GM18511 (cell line): ENCODE measurements around the gene IL31RA.

Source experiments
- ATAC-seq: cut with Tn5 transposase; IDR thresholded peaks from one replicate; pipeline ENCODE4 v1.9.1; 2021; ENCODE audit warnings: mild to moderate bottlenecking, moderate library complexity; ENCODE audit not compliant: unreplicated experiment

Gene IL31RA

GRCh38 chr5:55900068-55900467, 48.9 kb downstream of the IL31RA start:
- peak; percentile 38 for ATAC-seq

DNA sequence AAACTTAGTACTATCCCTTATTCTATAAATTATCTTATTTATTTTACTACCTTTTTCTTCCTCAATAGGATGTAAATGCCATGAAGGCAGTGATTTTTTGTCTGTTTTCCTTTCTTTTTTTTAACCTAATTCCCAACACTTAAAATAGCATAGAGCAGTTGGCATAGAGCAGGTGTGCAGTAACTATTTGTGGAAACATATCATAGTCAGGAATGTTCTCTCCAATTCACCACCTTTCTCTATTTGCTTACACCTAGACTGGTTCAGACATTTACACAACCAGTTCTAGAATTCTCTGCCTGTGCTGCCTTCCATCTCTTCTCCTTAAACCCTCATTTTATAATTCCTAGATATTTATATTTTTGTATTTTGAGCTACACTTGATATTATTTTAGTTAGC, 49.6 kb downstream of the IL31RA start:
- no peak for ATAC-seq

- no peak for ATAC-seq
These were observed 51.5 kb downstream of the IL31RA start for GRCh38 chr5:55902696-55903095.

DNA sequence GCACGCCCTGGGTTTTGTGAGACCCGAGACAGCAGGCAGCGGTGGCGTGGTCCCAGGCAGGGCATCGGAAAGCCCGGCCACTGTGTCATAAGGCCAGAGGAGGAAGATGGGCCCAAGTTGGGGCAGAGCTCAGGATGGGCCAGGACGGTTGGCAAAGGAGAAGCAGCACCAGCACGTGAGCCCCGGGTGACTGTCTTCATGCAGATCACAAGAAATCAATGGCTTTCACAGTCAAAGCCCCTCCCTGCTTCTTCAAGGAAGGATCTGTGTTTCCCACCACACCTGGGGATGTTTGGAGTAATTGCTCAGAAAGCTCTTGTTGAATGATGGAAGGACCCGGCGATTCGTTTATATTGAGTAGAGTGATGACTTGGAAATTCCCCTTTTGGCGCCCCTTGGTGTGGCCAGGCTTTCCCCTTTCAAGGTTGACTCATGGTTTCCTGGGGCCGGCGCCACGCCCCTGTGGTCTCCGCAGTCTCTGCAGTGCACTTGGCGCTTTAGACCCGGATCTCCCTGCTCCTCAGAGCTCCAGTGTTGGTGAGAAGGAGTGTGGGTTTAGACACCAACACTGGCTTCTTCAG, 52.1 kb downstream of the IL31RA start:
- ATAC-seq = peak; percentile 87

GRCh38 chr5:55904152-55904551, 53.0 kb downstream of the IL31RA start:
- no peak for ATAC-seq

DNA sequence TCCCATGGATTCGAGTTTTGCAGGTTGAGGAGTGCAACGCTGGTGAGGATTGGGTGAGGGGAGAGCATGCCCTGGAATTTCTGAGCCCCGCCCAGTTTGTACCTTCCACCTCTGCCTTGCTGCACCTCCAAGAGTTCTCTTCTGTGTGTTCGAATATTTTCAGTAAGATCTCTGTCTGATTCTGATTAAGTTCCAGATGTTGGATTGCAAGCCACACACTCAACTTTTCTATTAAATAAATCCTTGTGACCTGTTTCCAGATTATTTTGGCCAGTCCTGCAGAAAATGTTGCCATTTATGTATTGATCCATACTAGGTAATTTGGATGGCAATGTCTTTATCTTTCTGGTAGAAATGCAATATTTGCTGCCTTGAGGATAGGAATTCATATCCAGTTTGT, 54.1 kb downstream of the IL31RA start:
- no peak for ATAC-seq

DNA sequence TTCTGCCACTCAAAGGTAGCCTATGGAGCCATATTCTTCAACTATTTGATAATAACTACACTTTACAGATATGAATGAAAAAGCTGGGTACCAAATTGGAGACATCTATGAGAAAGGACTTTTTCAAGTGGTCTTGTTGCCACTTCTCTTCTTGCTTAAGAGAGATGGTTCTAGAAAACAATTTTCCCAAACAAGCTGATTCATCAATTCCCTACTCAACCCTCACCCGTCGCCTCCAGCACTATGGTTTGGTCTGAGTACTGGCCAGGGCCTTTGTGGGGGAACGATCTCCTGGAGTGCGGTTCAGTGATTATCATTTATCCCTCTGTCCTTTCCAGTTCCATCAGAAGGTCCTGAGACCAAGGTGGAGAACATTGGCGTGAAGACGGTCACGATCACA, 56.8 kb downstream of the IL31RA start:
- ATAC-seq = no peak

- no peak for ATAC-seq
These were observed 57.6 kb downstream of the IL31RA start for GRCh38 chr5:55908804-55909203.

- ATAC-seq = no peak
These were observed 60.9 kb downstream of the IL31RA start for GRCh38 chr5:55911784-55912653.

- peak; percentile 94 for ATAC-seq
These were observed 62.6 kb downstream of the IL31RA start for GRCh38 chr5:55913466-55914413.

DNA sequence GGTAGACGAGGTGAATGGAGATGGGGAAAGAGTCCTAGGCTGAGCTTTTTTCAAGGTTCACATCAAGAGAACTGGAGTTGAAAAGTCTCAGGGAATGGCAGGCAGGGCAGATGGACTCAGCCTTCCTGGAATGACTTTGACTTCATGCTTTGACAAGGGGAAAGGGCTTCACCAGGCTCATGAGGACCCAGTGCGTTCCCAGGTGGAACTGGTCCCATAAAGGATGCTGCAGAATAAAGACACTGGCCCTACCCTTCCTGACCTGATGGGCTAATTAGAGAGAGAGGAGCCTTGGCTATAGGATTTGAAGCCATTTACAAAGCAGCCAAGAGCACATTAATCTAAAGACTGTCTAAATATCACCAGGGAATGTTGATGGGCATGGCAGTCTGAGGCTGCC, 63.8 kb downstream of the IL31RA start:
- ATAC-seq = no peak

- ATAC-seq = no peak
These were observed 64.6 kb downstream of the IL31RA start for GRCh38 chr5:55915783-55916182.

- no peak for ATAC-seq
These were observed 65.8 kb downstream of the IL31RA start for GRCh38 chr5:55916986-55917385.

- ATAC-seq = no peak
These were observed 66.4 kb downstream of the IL31RA start for GRCh38 chr5:55917402-55918086.

DNA sequence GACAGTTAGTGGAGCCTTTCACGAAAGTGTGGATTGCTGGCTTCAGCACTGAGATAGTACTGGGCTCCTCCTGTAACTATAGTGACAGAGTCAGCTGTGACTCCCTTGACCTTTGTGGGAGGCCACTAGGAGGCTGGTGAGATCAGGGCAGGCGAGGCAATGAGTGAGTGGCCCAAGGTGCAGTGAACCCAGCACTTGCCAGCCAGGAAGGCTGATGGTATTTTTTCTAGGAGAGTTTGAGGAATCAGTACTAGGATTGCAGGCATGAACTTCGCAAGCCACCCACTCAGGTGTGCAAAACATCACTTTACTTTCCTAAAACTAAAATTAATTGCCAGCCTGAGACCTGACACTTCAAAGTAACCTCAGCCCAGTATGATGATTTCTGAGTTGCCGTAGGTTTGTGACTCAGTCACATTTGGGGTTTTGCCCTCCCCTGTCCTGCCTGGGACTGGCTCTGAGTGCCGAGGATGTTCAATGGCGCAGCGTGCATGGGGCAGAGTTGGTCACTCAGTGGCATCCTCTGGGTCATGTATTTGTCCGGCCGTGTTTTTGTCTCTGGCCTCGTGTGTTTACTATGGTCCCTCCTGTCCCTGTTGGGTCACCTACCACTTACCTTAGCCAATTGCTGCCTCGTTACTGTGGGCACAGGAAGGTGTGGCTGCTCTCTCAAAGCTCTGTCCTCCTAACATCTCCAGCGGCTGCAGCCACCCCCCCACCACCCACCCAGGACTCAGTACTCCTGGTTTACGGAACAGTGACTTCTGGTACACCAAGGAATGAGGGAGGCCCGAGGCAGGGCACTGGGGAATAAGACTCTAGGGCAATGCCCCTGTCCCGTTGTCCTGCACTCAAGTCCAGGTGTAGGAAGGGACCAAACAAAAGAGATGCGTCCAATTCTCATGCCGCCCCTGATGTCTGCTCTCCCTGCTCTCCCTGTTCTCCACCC, 67.2 kb downstream of the IL31RA start:
- ATAC-seq = no peak

- peak; percentile 42 for ATAC-seq
These were observed 68.5 kb downstream of the IL31RA start for GRCh38 chr5:55919625-55920024.

GRCh38 chr5:55920784-55921183, 69.6 kb downstream of the IL31RA start:
- no peak for ATAC-seq

GRCh38 chr5:55921617-55922016, 70.5 kb downstream of the IL31RA start:
- no peak for ATAC-seq

DNA sequence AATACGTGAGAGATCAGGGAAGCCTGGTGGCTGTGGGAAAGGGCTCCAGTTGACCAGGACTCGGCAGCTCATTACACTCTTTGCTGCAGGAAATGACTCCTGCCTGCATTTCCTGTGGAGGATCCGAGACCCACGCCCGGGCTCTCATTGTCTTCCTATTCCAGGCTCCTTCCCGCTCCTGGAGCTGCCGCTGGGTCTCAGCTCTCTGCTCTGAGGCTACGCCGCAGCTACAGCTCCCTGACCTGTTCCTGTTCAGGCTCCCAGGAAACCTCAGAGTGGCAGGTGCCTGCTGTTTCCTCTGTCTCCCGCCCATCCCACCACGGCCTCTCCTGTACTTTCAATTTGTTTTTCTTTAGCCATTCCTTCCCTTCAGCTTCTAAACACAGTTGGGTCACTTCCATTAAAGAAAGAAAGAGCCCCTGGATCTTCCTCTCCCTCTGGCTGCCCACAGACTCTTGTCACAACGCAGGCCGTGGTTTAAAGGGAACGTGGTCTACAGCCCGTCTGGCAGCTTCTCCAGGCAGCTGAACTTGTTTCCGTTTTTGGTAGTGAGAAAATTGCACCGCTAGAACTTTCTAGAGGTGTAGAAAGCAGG, 72.1 kb downstream of the IL31RA start:
- no peak for ATAC-seq
